Measurements from ENCODE around the gene KCNC4.

Gene KCNC4

GRCh38 chr1:110221119-110221518, 11.0 kb downstream of the KCNC4 start:
- DNase-seq (ENCODE audit: low read depth): no peak
- H3K4me3 ChIP-seq (ENCODE audit: low read depth, low read length): no peak overlapping the region
- no peak for TF ChIP-seq CTCF (IDR thresholded peaks at IDR 0.05; ENCODE audit: low read depth, low read length, missing control alignments)
- in situ Hi-C loops (cut with HindIII; ENCODE audit: low sequenced_read_pairs): no loop called here

GRCh38 chr1:110223127-110223526, 13.0 kb downstream of the KCNC4 start:
- in situ Hi-C loops (cut with HindIII; ENCODE audit: low sequenced_read_pairs): no loop called here
- DNase-seq (ENCODE audit: low read depth): no peak
- TF ChIP-seq CTCF (IDR thresholded peaks at IDR 0.05; ENCODE audit: low read depth, low read length, missing control alignments): no peak
- no peak overlapping the region for H3K4me3 ChIP-seq (ENCODE audit: low read depth, low read length)

GRCh38 chr1:110223581-110223980, 13.5 kb downstream of the KCNC4 start:
- DNase-seq (ENCODE audit: low read depth): no peak
- no peak overlapping the region for H3K4me3 ChIP-seq (ENCODE audit: low read depth, low read length)
- in situ Hi-C loops (cut with HindIII; ENCODE audit: low sequenced_read_pairs): no loop called here
- TF ChIP-seq CTCF (IDR thresholded peaks at IDR 0.05; ENCODE audit: low read depth, low read length, missing control alignments): no peak

- H3K4me3 ChIP-seq (ENCODE audit: low read depth, low read length): no peak overlapping the region
- in situ Hi-C loops (cut with HindIII; ENCODE audit: low sequenced_read_pairs): no loop called here
- TF ChIP-seq CTCF (IDR thresholded peaks at IDR 0.05; ENCODE audit: low read depth, low read length, missing control alignments): no peak
- no peak for DNase-seq (ENCODE audit: low read depth)
Observed at GRCh38 chr1:110224240-110224995, 14.3 kb downstream of the KCNC4 start.

GRCh38 chr1:110225212-110225611, 15.1 kb downstream of the KCNC4 start:
- no peak for DNase-seq (ENCODE audit: low read depth)
- TF ChIP-seq CTCF (IDR thresholded peaks at IDR 0.05; ENCODE audit: low read depth, low read length, missing control alignments): no peak
- in situ Hi-C loops (cut with HindIII; ENCODE audit: low sequenced_read_pairs): no loop called here
- no peak overlapping the region for H3K4me3 ChIP-seq (ENCODE audit: low read depth, low read length)

- no peak for DNase-seq (ENCODE audit: low read depth)
- H3K4me3 ChIP-seq (ENCODE audit: low read depth, low read length): no peak overlapping the region
- no peak for TF ChIP-seq CTCF (IDR thresholded peaks at IDR 0.05; ENCODE audit: low read depth, low read length, missing control alignments)
- in situ Hi-C loops (cut with HindIII; ENCODE audit: low sequenced_read_pairs): no loop called here
Observed at GRCh38 chr1:110225756-110226404, 15.8 kb downstream of the KCNC4 start.
